Measurements from ENCODE around the gene CTDP1.

Gene CTDP1

GRCh38 chr18:79792988-79793355 lies 113.4 kb downstream of the CTDP1 start:
- DNase-seq (ENCODE audit: low read depth), result no peak

DNA sequence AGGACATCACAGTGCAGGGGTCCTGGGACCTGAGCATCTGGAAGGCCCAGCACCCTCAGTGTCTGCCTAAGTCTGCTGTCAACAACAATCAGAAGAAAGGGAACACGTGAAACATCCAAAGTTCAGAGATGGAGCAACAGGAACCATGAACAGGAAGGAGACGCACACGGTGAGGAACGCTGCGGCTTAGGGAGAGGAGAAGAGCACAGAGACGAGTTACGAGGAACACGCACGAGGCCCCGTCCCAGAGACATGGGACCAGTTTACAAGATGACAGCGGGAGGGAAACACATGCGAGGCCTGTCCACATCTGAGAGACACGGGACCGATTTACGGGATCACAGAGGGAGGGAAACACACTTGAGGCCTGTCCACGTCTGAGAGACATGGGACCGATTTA lies 115.2 kb downstream of the CTDP1 start:
- no peak overlapping the region for H3K4me3 ChIP-seq (ENCODE audit: low read depth, low read length)
- TF ChIP-seq, protein P1, sequence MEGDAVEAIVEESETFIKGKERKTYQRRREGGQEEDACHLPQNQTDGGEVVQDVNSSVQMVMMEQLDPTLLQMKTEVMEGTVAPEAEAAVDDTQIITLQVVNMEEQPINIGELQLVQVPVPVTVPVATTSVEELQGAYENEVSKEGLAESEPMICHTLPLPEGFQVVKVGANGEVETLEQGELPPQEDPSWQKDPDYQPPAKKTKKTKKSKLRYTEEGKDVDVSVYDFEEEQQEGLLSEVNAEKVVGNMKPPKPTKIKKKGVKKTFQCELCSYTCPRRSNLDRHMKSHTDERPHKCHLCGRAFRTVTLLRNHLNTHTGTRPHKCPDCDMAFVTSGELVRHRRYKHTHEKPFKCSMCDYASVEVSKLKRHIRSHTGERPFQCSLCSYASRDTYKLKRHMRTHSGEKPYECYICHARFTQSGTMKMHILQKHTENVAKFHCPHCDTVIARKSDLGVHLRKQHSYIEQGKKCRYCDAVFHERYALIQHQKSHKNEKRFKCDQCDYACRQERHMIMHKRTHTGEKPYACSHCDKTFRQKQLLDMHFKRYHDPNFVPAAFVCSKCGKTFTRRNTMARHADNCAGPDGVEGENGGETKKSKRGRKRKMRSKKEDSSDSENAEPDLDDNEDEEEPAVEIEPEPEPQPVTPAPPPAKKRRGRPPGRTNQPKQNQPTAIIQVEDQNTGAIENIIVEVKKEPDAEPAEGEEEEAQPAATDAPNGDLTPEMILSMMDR (conservative IDR thresholded peaks at IDR 0.05; ENCODE audit: low read depth, low read length), result no peak
- DNase-seq (ENCODE audit: low read depth), result no peak

More at GRCh38 chr18:79792988-79793355, 113.4 kb downstream of the CTDP1 start:
- no peak overlapping the region for H3K4me3 ChIP-seq (ENCODE audit: low read depth, low read length)
- TF ChIP-seq, protein P1 (conservative IDR thresholded peaks at IDR 0.05; ENCODE audit: low read depth, low read length), result no peak

GRCh38 chr18:79795446-79795845 lies 115.8 kb downstream of the CTDP1 start:
- H3K4me3 ChIP-seq (ENCODE audit: low read depth, low read length), result no peak overlapping the region
- TF ChIP-seq, protein P1 (conservative IDR thresholded peaks at IDR 0.05; ENCODE audit: low read depth, low read length), result no peak
- no peak for DNase-seq (ENCODE audit: low read depth)

- TF ChIP-seq, protein P1 (conservative IDR thresholded peaks at IDR 0.05; ENCODE audit: low read depth, low read length), result no peak
- peak; percentile 19 for DNase-seq (ENCODE audit: low read depth)
- H3K4me3 ChIP-seq (ENCODE audit: low read depth, low read length), result no peak overlapping the region
Measured at GRCh38 chr18:79796016-79796415, 116.4 kb downstream of the CTDP1 start.

GRCh38 chr18:79796531-79797405 lies 117.2 kb downstream of the CTDP1 start:
- TF ChIP-seq, protein P1 (conservative IDR thresholded peaks at IDR 0.05; ENCODE audit: low read depth, low read length), result no peak
- peak; percentile 42 for DNase-seq (ENCODE audit: low read depth)
- peak overlapping the region; percentile 63 for H3K4me3 ChIP-seq (ENCODE audit: low read depth, low read length)

DNA sequence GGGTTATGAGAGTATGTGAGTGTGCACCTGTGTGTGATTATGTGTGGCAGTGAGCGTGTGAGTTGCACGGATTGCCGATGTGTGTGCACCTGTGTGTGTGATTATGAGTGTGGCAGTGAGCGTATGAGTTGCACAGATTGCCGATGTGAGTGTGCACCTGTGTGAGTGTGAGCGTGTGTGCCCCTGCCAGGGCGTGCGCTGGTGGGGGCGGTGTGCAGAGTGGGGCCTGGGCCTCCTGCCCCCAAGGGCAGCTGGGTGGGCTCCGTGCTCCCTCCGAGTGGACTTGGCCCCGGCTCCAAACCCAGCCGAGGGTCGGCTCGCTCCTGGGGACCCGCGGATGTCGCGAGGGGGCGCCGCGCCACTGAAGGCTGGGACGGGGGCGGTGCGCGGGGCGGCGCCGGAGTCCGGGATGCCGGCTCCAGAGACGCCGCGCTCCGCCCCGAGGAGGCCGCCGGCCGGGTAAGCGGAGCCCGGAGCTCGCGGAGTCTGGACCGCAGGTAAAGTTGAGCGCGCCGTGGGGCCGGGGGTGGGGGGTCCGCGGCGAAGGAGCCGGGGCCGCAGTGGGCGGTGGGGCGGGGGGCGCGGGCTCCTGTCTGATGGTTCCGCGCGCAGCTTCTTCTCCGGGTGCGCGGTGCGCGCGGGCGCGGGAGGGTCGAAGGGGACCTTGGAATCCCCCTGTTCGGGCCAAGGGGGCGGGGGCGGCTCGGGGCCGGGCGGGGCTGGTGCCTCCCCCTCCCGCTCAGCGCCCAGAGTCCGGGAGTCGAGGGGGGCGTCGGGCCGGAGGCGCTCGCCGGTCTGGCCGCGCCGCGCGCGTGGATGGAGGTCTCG lies 118.1 kb downstream of the CTDP1 start, which contains the start of gene KCNG2:
KCNG2 (plus strand) TSS at position 421 of the 828 bp plus-strand sequence. CDS start 65,730 bp downstream, outside the sequence.
- H3K4me3 ChIP-seq (ENCODE audit: low read depth, low read length), result peak within 1 kb of the TSS; percentile 63
- peak; percentile 54 for DNase-seq (ENCODE audit: low read depth)
- TF ChIP-seq, protein P1 (conservative IDR thresholded peaks at IDR 0.05; ENCODE audit: low read depth, low read length), result no peak

Measured in choroid plexus epithelial cell (primary cell).